GM21447 (cell line): ENCODE data around the gene KLHL10.
"Not testable (repeated sequence)": the region's sequence is repeated elsewhere in the genome, so short reads cannot be mapped to it uniquely, and the experiment has no call there.

ENCODE experiments used
- ATAC-seq: cut with Tn5 transposase; IDR thresholded peaks from one replicate; pipeline ENCODE4 v1.9.1; 2021; ENCODE audit not compliant: unreplicated experiment

Gene KLHL10

DNA sequence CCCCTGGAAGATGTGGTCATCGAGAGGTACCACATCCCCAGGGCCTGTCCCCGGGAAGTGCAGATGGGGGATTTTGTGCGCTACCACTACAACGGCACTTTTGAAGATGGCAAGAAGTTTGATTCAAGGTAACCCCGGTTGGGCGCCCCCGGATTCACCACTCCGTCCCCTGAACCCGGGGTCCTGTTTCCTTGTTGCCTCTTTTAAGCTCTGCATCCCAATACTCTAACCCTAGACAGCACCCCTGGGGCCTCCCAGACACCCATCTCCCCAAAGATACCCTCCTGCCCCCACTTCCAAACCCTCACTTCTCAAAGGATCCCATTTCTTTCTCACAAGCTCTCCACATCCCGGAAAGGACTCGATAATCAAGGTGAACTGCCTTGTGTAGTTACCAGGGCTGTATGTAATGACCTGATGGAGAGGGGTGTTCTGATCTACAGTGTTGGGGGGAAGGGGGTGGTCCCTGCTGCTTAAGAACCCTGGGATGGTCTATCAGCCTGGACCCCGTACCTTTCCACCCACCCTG is 24.4 kb upstream of the KLHL10 start:
- no peak for ATAC-seq

DNA sequence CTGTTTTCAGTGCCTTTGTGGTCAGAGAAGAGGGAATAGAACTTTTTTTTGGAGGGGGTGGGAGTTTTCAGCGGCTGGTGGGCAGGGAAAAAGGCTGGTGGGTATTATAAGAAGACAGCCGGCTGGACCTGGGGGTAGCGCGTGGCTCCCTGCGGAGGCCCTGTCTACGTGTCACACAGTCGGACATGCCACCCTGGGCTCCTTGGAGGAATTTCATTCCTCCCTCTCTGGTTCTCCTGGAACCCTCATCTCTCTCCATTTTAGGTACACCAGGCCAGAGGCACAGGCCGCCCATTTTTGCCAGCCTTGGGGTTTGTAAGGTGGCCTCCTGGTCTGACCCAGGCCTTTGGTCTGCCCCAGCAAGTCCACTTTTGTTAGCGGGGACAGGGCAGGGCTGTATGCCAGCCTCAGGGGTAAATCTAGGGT is 23.9 kb upstream of the KLHL10 start:
- no peak for ATAC-seq

DNA sequence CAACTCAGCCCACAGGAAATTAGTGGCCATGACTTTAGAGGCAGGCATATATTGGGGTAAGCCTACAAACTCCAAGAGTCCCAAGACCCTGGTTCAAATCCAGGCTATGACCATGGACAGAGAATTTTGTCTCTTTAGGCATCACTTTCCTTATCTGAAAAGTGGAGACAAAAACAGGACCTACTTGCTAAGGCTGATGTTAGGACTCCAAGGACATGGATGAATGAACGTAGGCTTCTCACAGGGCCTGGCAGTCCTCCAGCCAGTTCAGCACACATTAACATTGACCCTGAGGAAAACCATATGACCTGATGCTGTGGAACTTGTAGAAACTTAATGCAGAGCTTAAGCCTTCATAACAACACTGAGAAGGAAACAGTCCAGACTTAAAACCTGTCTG is 23.4 kb upstream of the KLHL10 start:
- ATAC-seq: no peak

DNA sequence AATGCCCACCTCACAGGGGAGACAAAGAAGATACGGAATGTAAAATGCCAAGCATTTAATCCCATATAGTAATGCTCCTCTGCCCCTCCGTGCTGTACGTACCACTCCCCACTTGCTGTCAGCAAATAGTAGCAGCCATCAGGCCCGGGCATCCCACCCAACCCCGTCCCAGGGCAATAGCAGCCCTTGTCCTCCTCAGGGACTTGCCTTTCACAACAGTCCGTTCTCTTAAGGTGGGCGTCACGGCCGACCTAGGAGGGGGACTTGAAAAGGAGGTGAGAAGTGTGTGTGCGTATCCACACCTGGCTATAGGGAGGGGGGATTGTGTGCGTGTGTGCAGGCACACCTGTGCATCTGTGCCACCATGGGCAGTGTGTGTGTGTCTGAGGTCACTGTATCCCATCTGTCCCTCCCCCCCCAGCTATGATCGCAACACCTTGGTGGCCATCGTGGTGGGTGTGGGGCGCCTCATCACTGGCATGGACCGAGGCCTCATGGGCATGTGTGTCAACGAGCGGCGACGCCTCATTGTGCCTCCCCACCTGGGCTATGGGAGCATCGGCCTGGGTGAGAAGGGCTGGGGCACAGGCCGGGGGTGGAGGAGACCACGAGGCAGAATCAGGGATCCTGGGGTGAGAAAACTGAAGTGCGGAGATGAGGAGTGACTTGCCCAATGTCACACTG is 20.8 kb upstream of the KLHL10 start:
- no peak for ATAC-seq

DNA sequence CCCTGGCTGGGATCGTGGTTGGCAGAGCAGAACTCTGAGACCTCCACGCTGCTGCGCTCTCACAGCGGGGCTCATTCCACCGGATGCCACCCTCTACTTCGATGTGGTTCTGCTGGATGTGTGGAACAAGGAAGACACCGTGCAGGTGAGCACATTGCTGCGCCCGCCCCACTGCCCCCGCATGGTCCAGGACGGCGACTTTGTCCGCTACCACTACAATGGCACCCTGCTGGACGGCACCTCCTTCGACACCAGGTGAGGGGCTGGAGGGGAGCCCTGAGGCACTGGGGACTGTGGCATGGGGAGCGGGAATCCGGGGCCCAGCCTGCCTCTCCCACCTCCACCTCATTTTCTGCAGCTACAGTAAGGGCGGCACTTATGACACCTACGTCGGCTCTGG is 19.6 kb upstream of the KLHL10 start:
- ATAC-seq: no peak

DNA sequence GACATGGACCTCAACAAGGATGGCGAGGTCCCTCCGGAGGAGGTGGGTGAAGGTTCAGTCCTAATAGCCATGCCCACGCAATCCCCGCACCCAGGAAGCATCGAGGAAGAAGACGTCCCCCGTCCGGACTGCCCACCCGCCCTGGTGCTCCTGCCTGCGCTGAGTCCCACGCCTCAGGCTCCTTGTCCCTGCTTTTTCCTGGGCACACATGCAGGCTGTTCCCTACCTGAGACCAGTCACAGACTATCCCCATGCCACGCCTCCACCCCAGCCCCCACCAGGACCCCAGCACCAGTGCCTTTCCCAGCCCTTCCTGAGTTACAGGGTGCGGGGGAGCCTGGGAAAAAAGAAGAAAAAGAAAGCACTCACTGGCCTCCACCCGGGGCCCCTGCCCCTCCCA is 15.8 kb upstream of the KLHL10 start:
- ATAC-seq: no peak

DNA sequence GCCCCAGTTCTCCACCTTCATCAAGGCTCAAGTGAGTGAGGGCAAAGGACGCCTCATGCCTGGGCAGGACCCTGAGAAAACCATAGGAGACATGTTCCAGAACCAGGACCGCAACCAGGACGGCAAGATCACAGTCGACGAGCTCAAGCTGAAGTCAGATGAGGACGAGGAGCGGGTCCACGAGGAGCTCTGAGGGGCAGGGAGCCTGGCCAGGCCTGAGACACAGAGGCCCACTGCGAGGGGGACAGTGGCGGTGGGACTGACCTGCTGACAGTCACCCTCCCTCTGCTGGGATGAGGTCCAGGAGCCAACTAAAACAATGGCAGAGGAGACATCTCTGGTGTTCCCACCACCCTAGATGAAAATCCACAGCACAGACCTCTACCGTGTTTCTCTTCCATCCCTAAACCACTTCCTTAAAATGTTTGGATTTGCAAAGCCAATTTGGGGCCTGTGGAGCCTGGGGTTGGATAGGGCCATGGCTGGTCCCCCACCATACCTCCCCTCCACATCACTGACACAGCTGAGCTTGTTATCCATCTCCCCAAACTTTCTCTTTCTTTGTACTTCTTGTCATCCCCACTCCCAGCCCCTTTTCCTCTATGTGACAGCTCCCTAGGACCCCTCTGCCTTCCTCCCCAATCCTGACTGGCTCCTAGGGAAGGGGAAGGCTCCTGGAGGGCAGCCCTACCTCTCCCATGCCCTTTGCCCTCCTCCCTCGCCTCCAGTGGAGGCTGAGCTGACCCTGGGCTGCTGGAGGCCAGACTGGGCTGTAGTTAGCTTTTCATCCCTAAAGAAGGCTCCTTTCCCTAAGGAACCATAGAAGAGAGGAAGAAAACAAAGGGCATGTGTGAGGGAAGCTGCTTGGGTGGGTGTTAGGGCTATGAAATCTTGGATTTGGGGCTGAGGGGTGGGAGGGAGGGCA is 15.1 kb upstream of the KLHL10 start:
- ATAC-seq: no peak

DNA sequence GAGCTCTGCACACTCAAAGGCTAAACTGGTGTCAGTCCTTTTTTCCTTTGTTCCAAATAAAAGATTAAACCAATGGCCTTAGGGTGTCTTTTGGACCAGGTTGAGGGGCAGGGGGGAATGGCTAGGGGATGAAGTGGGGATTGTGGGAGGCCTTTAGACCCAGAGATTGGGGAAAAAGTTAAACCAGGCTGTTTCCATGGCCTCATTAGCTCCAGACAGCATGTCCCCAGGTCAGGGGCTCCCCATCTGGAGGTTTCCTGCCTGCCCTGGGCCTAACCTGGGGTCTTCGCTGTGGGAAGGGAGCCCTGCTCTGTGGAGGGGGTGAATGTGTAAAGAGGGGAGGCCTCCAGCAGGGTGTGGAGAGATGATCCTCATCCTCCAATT is 14.5 kb upstream of the KLHL10 start:
- no peak for ATAC-seq

DNA sequence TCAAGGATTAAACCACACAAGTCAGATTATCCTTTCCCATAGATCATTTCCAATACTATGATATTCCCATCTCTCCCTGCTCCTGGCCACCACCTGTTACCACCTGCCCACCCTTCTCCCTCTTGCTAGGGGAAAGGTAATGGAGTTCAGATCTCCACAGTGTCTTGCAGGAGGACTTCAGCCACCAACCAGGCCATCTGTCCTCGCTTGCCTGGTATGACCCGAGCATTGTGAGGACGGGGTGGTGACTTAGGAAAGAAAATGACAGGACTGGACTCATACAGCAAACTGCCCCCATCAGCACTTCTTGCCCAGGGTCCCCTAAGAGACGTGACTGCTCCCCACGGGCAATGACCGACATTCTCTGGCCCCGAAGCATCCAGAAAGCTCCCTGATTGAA is 14.0 kb upstream of the KLHL10 start:
- no peak for ATAC-seq

DNA sequence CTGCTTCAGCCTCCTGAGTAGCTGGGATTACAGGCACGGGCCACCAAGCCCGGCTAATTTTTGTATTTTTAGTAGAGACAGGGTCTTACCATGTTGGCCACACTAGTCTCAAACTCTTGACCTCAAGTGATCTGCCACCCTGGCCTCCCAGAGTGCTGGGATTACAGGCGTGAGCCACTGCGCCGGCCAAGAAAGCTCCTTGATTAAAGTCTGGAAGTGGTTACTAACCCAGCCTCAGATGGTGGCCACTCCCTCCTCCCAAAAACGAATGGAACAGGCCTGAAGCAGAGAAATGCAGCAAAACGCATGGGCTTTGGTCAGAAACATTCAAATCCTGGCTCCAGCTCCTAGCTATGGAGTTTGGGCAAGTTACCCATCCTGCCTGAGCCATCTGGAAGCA is 13.5 kb upstream of the KLHL10 start:
- no peak for ATAC-seq

DNA sequence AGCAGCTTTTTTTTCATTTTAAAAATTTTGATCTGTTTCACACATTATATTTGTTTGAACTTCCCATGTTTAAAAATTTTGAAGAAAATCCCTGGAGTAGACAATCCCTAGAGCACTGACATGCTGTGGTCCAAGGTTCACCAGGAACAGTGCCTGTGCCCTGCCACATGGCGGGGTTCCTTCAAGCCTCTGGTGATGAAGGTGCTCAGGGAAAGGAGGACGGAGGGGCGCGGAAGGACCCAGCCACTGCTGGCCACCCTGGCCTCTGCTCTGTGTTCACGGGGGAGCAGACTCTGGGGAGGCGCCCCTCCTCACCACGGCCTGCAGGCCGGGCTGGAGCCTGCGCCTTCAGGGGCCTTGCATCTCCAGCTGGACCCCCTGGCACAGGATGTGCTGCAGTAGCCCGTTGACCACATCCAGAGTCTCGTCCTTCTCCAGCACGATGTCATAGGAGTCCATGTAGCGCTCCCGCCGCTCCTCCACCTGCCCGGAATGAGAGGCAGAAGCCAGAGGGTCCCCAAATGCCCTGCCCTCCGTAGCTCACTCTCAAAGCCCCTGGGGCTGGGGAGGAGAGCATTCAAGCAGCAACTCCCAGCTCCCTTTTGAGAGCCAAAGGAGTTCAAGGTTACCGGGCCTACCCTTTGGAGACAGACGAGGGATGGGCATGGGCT is 12.3 kb upstream of the KLHL10 start:
- no peak for ATAC-seq

DNA sequence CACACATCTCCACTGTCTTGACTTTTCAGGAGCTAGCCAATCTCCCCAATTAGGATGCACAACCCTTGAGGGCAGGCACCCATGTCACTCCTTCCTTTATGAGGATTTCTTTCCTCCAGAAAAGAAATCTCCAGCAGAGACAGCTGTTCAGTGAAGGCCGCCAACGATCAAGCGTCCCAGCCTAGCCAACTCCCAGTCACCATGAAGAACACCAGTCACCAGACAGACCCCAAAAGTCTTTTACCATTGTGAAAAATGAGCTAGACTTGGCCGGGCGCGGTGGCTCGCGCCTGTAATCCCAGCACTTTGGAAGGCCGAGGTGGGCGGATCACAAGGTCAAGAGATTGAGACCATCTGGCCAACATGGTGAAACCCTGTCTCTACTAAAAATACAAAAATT is 7.7 kb upstream of the KLHL10 start:
- not testable (repeated sequence) for ATAC-seq

DNA sequence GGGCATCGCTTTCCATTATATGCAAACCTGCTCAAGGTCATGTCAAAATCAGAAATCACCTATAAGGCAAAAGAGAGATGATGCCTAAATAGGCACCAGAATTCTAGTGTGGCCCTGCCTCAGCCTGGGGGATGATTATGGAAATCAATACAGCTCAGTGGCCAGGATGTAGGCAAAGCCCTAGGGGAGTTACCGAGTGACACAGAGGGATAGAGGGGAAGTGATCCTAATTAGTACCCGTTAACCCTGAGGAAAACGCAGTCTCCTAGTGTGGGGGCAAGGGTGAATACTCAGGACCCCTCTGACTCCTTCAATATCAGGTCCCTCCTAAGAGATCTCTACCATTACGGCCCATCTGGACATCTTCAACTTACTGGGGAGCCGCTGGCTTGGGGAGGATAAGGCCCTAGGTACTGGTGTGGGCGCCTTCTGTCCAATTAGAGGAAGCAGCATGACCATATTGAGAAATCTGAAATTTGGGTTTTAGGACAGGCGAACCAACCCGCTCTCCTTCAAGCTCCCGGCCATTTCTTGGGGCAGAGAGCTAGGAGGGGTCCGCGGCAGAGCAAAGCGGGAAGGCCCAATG is 2.3 kb upstream of the KLHL10 start:
- ATAC-seq: no peak

DNA sequence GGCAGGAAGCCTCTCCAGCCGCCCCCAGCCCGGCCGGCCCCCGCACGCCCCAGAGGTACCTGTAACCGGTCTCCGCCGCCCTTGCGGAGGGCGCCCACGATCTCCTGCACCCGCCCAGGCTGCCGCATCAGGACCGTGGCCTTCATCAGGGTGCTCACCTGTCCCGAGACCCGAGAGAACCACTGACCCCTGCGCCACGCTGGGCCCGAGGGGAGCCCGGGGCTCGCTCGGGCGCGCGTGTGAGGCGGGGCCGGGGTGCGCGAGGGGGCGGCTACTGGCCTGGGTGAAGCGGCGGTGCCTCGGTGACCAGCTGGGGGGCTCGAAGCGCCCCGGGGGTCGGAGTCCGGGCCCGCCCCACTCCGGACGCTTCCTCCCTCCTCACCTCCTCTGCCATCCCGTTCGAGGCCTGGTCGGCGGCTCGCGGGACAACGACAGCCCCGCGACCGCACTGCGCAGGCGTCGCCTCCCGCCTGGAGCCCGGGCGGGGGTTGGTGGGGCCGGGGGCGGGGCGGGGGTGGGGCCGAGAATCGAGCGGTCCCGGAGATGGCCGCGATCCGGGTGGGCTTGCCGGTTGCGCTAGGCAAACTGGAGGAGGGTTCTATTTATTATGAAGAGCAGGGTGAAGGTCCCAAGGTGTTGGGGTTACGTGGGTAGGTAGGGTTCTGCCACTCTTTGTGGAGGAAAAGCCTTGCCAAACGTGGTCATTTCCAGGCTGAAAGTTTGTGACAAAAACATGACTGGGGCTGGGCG is 1.6 kb upstream of the KLHL10 start, which contains the start of gene NT5C3B:
NT5C3B (minus strand) TSS at position 433 of the 750 bp plus-strand sequence; CDS start at position 394, 39 bp downstream.
- ATAC-seq: peak; percentile 55

DNA sequence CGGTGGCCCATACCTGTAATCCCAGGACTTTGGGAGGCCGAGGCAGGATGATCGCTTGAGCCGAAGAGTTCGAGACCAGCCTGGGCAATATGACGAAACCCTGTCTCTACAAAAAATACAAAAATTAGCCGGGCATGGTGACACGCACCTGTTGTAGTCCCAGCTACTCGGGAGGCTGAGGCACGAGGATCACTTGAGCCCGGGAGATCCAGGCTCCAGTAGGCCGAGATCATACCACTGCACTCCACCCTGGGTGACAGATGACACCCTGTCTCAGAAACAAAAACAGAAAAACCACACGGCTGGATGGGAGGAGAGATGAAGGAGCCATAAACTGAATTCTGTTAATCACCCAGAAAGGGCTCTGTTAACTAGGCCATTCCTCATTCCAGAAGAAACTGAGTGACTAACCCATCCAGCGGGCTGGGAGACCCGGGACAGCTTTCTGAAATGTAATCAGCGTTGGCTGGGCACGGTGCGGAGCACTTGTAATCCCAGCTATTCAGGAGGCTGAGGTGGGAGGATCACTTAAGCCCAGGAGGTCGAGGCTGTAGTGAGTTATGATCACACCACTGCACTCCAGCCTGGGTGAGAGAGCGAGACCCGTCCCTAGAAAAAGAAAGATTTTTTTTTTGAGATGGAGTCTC is 952 bp upstream of the KLHL10 start:
- no peak for ATAC-seq

DNA sequence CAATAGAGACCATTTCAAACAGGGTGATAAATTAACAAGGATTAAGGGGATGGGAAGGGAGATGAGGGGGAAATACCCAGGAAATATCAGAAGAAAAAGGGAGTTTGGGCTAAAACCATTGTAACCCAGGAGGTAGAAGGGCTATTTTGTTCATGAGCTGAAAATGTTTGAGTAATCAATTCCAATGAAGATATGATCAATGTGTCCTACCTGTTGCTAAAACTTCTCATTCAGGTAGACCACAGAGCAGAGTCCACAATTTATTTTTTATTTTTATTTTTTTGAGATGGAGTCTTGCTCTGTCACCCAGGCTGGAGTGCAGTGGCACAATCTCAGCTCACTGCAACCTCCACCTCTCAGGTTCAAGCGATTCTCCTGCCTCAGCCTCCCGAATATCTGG is 1.8 kb downstream of the KLHL10 start:
- ATAC-seq: not testable (repeated sequence)

DNA sequence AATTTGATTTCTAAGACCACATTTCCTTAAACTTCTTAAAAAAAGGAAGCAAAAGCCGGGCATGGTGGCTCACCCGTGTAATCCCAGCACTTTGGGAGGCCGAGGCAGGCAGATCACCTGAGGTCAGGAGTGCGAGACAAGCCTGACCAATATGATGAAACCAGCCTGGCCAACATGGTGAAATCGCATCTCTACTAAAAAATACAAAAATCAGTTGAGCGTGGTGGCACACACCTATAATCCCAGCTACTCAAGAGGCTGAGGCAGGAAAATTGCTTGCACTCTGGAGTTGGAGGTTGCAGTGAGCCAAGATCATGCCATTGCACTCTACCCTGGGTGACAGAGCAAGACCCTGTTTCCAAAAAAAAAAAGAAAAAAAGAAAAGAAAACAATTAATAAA is 3.2 kb downstream of the KLHL10 start:
- not testable (repeated sequence) for ATAC-seq

DNA sequence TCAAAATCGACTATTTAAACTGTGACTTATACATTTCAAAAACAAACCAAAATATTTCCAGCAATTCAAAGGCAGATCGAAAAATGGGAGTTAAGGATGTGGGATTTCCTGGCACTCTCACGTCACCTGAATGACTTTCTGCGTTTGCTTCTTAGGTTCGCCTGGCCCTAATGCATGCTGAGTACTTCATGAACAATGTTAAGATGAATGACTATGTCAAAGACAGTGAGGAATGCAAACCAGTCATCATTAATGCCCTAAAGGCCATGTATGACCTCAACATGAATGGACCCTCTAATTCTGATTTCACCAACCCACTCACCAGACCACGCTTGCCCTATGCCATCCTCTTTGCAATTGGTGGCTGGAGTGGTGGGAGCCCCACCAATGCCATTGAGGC is 7.3 kb downstream of the KLHL10 start:
- ATAC-seq: no peak

DNA sequence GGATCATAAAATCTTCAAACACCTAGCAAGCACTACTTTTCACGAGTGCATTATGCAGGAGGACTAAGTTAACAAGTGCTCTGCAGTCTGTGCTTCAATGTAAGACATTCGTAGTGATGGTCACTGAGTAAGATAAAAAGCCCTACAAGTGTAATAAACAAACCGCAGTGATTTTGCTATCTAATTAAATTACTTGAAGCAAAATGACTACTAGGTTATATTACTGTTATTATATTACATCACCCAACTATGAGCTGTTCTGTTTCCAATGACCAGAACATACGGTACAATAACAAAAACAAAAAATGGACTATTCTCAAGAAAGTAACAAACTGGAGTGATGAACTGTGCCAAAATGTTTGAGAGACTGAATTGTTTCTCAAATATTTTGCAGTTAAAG is 11.2 kb downstream of the KLHL10 start:
- ATAC-seq: no peak
